GM19193 (cell line): ENCODE data around the gene PSPN.
A peak's percentile ranks its signal among the peaks of the same experiment; 100 is the strongest.

ENCODE experiments used
- POLR2A ChIP-seq: IDR thresholded peaks from 4 replicates; pipeline ENCODE4 v1.6.1; 2011; ENCODE audit not compliant: insufficient read depth, insufficient read length; ENCODE audit errors: extremely low read depth

The PSPN gene

GRCh38 chr19:6375411-6376010 is at the start of gene PSPN:
PSPN (minus strand) TSS chr19:6375933; CDS start chr19:6375849, 84 bp downstream.
- TF ChIP-seq POLR2A = no peak

GRCh38 chr19:6424939-6425731 is 49.4 kb upstream of the PSPN start:
- peak; percentile 59 for TF ChIP-seq POLR2A

- peak; percentile 76 for TF ChIP-seq POLR2A
Measured at GRCh38 chr19:6424195-6424938, 48.6 kb upstream of the PSPN start, which contains the start of gene KHSRP. KHSRP (minus strand) TSS chr19:6424811; CDS start chr19:6424701, 110 bp downstream.

GRCh38 chr19:6423499-6424194 is 47.9 kb upstream of the PSPN start:
- no peak for TF ChIP-seq POLR2A

GRCh38 chr19:6421075-6422014 is 45.6 kb upstream of the PSPN start:
- TF ChIP-seq POLR2A = no peak

GRCh38 chr19:6418562-6418932 is 42.8 kb upstream of the PSPN start:
- TF ChIP-seq POLR2A = peak; percentile 15

- TF ChIP-seq POLR2A = no peak
Measured at GRCh38 chr19:6417713-6418561, 42.2 kb upstream of the PSPN start.

- no peak for TF ChIP-seq POLR2A
Measured at GRCh38 chr19:6416658-6417405, 41.1 kb upstream of the PSPN start.

- TF ChIP-seq POLR2A = no peak
Measured at GRCh38 chr19:6415591-6416190, 40.0 kb upstream of the PSPN start.

GRCh38 chr19:6414793-6415590 is 39.3 kb upstream of the PSPN start:
- no peak for TF ChIP-seq POLR2A
